Upper lobe of right lung (tissue), 1 donor: Measurements from ENCODE around the gene NABP1. TPM values are rescaled to one million over a fixed set of nuclear protein-coding genes. Genes with fewer than 3 reads are reported as not detected.

Experiments
- ATAC-seq: fragments of 200-7000 bp; cut with Tn5 transposase; one replicate; pipeline ENCODE4 v1.9.1; 2020; ENCODE audit warnings: mild to moderate bottlenecking, moderate library complexity
- DNase-seq: peaks from one replicate; pipeline ENCODE4 v3.0.0-alpha.2; 2020
- H3K27ac ChIP-seq: fragments of 200-600 bp; one replicate; pipeline ENCODE4 v1.8.0; 2022
- H3K27me3 ChIP-seq: fragments of 200-600 bp; one replicate; pipeline ENCODE4 v1.8.0; 2022; ENCODE audit warnings: mild to moderate bottlenecking
- H3K36me3 ChIP-seq: fragments of 200-600 bp; one replicate; pipeline ENCODE4 v1.8.0; 2022
- H3K4me1 ChIP-seq: fragments of 200-600 bp; one replicate; pipeline ENCODE4 v1.8.0; 2022
- H3K4me3 ChIP-seq: fragments of 200-600 bp; one replicate; pipeline ENCODE4 v1.8.0; 2022; ENCODE audit warnings: mild to moderate bottlenecking
- H3K9me3 ChIP-seq: fragments of 200-600 bp; one replicate; pipeline ENCODE4 v1.8.0; 2022
- CTCF ChIP-seq: fragments of 200-600 bp; IDR thresholded peaks from one replicate; pipeline ENCODE4 v1.8.0; 2022; ENCODE audit warnings: antibody characterized with exemption
- intact Hi-C: fragments of 100-400 bp; cut with DNase I; formaldehyde crosslinking; loops from one replicate; pipeline ENCODE4 v1.11.0; 2022
- long read RNA-seq: library from polyadenylated mRNA; unstranded; transcript quantifications from one replicate; pipeline ENCODE4 v2.0.0, GENCODE V29; 2021
- total RNA-seq: library from RNA; stranded (reverse); fragmentation: NEBNext Ultra II Directional; extraction: Animal tissue kit (Norgen Biotek cat#: 25700); gene quantifications from one replicate; pipeline ENCODE4 v1.2.1, GENCODE V29; 2021
- donor health status: DM: no; HTN: yes; CAD: no; lungs with severe emphysema.

Gene NABP1
- 50.2 TPM for total RNA-seq
- long read RNA-seq, full-length matches to known transcripts, result 9 of 22 reads
- long read RNA-seq, partial matches to known transcripts, result 2 of 22 reads
- long read RNA-seq, other reads (novel, unspliced or antisense), result 11 of 22 reads

- ATAC-seq (peak; percentile 98), DNase-seq (peak; percentile 100)
- intact Hi-C loops, result loop anchor here (5.0 kb wide), 1 partner anchor 106 kb away; no protein-coding TSS in a partner anchor
- peak within 1 kb of the TSS; percentile 98 for H3K27ac ChIP-seq
- no peak for TF ChIP-seq CTCF
- peaks cover 11% of the 10 kb centered on the region for H3K36me3 ChIP-seq
- peaks cover 38% of the 10 kb centered on the region for H3K4me1 ChIP-seq
- no peaks in the 10 kb centered on the region for H3K9me3 ChIP-seq
- H3K27me3 ChIP-seq, result no peaks in the 10 kb centered on the region
- H3K4me3 ChIP-seq, result peak within 1 kb of the TSS; percentile 80
These were observed at the start of gene NABP1 for GRCh38 chr2:191677646-191678436. TSS of gene NABP1 (plus strand) at chr2:191678136. CDS start at chr2:191678615, 479 bp downstream.

DNA sequence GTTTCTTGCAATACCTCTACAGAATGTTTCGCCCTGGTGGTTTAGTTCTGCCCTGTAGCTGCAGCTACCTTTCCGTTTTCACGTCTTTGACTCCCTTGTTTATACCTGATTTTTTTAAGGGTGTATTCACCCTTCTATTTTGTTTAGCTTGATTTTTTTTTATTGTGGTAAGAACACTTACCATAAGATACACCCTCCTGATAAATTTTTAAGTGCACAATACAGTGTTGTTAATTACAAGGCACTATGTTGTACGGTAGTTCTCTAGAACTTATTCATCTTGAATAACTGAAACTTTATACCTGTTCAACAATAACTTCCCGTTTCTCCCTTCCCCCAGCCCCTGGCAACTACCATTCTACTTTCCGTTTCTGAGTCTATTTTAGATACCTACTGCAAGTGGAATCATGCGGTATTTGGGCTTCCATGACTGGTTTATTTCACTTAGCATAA lies 48.9 kb upstream of the NABP1 start:
- no peak for TF ChIP-seq CTCF
- H3K4me1 ChIP-seq, result peaks cover 4% of the 10 kb centered on the region
- intact Hi-C loops, result no loop called here

DNA sequence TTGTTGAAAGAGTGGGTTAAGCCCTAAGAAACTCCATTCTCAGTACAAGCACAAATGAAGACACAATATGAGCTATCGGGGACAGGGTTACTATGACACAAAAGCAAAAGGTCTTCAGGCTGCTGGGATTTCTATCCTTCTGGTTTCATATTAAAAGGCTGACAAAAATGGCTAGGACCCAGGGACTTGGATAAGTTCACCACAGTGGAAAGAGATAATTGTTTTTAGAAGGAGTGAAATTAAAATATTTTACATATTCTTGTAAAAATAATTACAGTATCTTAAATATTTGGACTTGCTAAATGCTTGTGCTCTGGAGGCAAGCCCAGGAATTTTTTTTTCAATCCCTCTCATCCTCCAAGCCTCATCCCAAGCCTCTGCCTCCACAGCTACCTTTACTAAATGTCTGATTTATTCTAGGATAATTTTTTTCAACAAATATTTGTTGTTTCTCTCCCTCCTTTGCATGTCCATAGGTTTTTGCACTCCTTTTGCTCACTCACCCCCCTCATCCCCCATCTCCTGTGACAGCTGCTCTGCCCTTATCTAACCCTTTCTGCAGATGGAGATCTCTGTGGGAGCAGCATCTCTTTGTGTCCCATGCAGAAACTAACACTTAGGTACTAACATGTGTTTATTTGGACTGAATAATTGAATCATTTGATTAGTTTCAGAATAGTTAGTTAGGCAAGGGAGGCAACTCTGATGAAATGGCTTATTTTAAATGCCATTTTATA lies 47.8 kb upstream of the NABP1 start:
- intact Hi-C loops, result no loop called here
- Histone ChIP-seq H3K4me3 (no peak overlapping the region), H3K27me3 (no peaks in the 10 kb centered on the region), H3K27ac (no peak overlapping the region), H3K4me1 (peaks cover 4% of the 10 kb centered on the region), H3K36me3 (no peaks in the 10 kb centered on the region), H3K9me3 (no peaks in the 10 kb centered on the region)
- no peak for DNase-seq
- TF ChIP-seq CTCF, result no peak
- no peak for ATAC-seq

More for the DNA sequence above, 48.9 kb upstream of the NABP1 start:
- H3K27ac ChIP-seq, result no peak overlapping the region
- H3K36me3 ChIP-seq, result no peaks in the 10 kb centered on the region
- no peaks in the 10 kb centered on the region for H3K27me3 ChIP-seq
- no peak overlapping the region for H3K4me3 ChIP-seq
- no peaks in the 10 kb centered on the region for H3K9me3 ChIP-seq
- ATAC-seq, result no peak
- DNase-seq, result no peak

GRCh38 chr2:191631754-191632153 lies 46.2 kb upstream of the NABP1 start:
- Histone ChIP-seq H3K4me1 (no peaks in the 10 kb centered on the region), H3K27ac (no peak overlapping the region), H3K27me3 (no peaks in the 10 kb centered on the region), H3K9me3 (no peaks in the 10 kb centered on the region), H3K36me3 (no peaks in the 10 kb centered on the region), H3K4me3 (no peak overlapping the region)
- ATAC-seq (peak; percentile 72), DNase-seq (peak; percentile 77)
- TF ChIP-seq CTCF, result no peak
- intact Hi-C loops, result no loop called here

DNA sequence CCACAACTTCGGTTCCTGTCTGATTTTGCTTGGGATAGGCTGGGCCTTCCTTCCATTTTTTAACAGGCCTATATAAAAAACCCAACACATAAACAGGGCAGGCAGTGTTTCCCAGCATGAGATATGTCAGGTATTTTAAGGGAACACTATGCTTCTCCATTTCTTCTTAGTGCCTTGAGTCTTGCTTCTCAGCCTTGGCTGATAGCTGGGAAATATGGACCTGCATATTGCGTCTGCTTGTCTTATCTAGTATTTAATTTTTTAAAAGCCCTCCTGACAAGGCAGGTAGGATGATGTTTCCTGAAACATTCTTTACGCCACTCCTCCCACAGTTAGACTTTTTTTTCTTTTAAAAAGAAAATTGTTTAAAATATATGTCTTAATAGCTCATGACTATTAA lies 45.5 kb upstream of the NABP1 start:
- no peaks in the 10 kb centered on the region for H3K36me3 ChIP-seq

More for the DNA sequence above, 45.5 kb upstream of the NABP1 start:
- Histone ChIP-seq H3K27ac (no peak overlapping the region), H3K27me3 (no peaks in the 10 kb centered on the region), H3K4me3 (no peak overlapping the region), H3K4me1 (peaks cover 6% of the 10 kb centered on the region), H3K9me3 (no peaks in the 10 kb centered on the region)
- intact Hi-C loops, result no loop called here
- no peak for ATAC-seq
- no peak for TF ChIP-seq CTCF
- DNase-seq, result no peak
